Measurements from ENCODE around the gene NLRP3.

The NLRP3 gene

GRCh38 chr1:247442164-247442563, 26.2 kb downstream of the NLRP3 start:
- H3K4me1 Mint-ChIP-seq (ENCODE audit: low read depth): peaks cover 13% of the 10 kb centered on the region
- no peaks in the 10 kb centered on the region for H3K9me3 Mint-ChIP-seq
- no peak overlapping the region for H3K27ac Mint-ChIP-seq
- no peaks in the 10 kb centered on the region for H3K27me3 Mint-ChIP-seq
- H3K4me3 Mint-ChIP-seq: no peak overlapping the region
- peaks cover 63% of the 10 kb centered on the region for H3K36me3 Mint-ChIP-seq (ENCODE audit: low read depth)

DNA sequence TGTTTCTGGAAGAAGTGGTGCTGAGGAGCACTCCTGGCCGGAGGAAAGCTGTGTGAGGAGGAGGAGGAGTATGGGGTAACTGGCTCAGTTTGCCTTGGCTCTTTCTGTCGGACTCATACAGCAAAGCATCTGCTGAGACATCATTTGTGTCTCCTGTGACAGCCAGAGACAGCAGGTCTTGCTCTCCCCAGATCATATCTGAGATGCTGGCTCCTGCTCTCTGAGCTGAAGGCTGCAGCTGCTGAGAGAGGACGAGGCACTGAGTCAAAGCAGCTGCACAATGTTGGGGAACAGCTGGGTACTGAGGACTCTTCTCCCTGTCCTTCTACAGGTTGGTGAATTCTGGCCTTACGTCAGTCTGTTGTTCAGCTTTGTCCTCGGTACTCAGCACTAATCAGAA, 27.7 kb downstream of the NLRP3 start:
- Mint-ChIP-seq H3K9me3 (no peaks in the 10 kb centered on the region), H3K27ac (no peak overlapping the region), H3K27me3 (no peaks in the 10 kb centered on the region), H3K4me3 (no peak overlapping the region), H3K36me3 (ENCODE audit: low read depth) (peaks cover 68% of the 10 kb centered on the region), H3K4me1 (ENCODE audit: low read depth) (peaks cover 13% of the 10 kb centered on the region)

DNA sequence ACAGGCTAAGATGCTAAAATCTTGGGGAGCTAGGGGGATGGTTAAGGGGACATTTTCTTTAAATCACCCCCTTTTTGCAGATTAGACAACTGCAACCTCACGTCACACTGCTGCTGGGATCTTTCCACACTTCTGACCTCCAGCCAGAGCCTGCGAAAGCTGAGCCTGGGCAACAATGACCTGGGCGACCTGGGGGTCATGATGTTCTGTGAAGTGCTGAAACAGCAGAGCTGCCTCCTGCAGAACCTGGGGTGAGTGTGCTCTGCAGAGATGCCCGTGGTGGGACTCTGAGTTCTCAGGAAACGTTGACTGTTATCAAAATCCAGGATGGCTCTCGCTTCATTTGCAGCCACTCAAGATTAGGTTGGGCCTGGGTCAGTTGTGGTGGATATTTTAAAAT, 28.6 kb downstream of the NLRP3 start:
- Mint-ChIP-seq H3K27me3 (no peaks in the 10 kb centered on the region), H3K4me1 (ENCODE audit: low read depth) (peaks cover 10% of the 10 kb centered on the region), H3K4me3 (no peak overlapping the region)

DNA sequence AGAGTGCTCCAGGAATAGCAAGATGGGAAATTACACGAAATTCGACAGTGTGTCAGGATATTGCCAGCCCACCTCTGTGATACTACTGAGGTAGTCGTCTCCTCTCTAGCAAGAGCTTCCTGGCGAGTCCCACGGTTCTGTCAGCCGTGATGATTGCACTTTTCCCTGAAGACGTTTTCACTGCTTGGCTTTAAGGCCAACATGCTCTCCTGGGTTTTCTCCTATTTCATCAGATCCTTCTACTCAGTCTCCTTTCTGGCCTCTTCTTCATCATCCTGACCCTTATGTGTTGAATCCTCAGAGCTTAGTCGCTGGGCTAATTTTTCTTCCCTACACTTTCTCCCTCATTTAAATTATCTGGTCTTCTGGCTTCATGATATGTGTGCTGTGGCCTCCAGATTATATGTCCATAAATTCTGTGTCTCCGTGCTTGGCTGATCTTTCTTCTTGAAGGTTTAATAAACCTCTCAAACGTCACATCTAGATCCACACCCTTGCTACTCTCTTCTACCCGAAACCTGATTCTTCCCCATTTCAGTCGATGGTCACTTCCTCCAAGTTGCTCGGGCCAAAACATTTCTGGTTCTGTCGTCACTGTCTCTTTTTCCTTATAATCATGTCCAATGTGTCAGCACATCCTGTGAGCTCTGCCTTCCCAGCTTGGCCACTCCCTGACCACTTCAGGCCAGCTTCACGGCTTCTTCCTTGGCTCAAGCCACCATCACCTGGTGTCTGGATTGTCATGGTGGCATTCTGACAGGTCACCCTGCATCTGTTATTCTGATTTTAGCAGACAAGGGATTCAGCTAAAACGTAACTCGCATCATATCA, 29.8 kb downstream of the NLRP3 start:
- Mint-ChIP-seq H3K36me3 (ENCODE audit: low read depth) (peaks cover 63% of the 10 kb centered on the region), H3K4me1 (ENCODE audit: low read depth) (peaks cover 1% of the 10 kb centered on the region)

More for the DNA sequence above, 28.6 kb downstream of the NLRP3 start:
- no peak overlapping the region for H3K27ac Mint-ChIP-seq
- peaks cover 65% of the 10 kb centered on the region for H3K36me3 Mint-ChIP-seq (ENCODE audit: low read depth)
- no peaks in the 10 kb centered on the region for H3K9me3 Mint-ChIP-seq

GRCh38 chr1:247447162-247447909, 31.4 kb downstream of the NLRP3 start:
- no peaks in the 10 kb centered on the region for H3K27me3 Mint-ChIP-seq

More for the DNA sequence above, 29.8 kb downstream of the NLRP3 start:
- Mint-ChIP-seq H3K27ac (no peak overlapping the region), H3K4me3 (no peak overlapping the region), H3K27me3 (no peaks in the 10 kb centered on the region), H3K9me3 (no peaks in the 10 kb centered on the region)

GRCh38 chr1:247448107-247448791, 32.3 kb downstream of the NLRP3 start:
- H3K27ac Mint-ChIP-seq: no peak overlapping the region
- H3K4me1 Mint-ChIP-seq (ENCODE audit: low read depth): no peaks in the 10 kb centered on the region
- H3K4me3 Mint-ChIP-seq: no peak overlapping the region
- H3K9me3 Mint-ChIP-seq: no peaks in the 10 kb centered on the region
- peaks cover 55% of the 10 kb centered on the region for H3K36me3 Mint-ChIP-seq (ENCODE audit: low read depth)
- H3K27me3 Mint-ChIP-seq: no peaks in the 10 kb centered on the region

More at GRCh38 chr1:247447162-247447909, 31.4 kb downstream of the NLRP3 start:
- Mint-ChIP-seq H3K4me1 (ENCODE audit: low read depth) (no peaks in the 10 kb centered on the region), H3K9me3 (no peaks in the 10 kb centered on the region), H3K4me3 (no peak overlapping the region), H3K27ac (no peak overlapping the region), H3K36me3 (ENCODE audit: low read depth) (peaks cover 55% of the 10 kb centered on the region)

GRCh38 chr1:247451388-247452010, 35.5 kb downstream of the NLRP3 start:
- Mint-ChIP-seq H3K9me3 (no peaks in the 10 kb centered on the region), H3K4me3 (no peak overlapping the region), H3K27me3 (peaks cover 6% of the 10 kb centered on the region), H3K4me1 (ENCODE audit: low read depth) (no peaks in the 10 kb centered on the region), H3K27ac (no peak overlapping the region), H3K36me3 (ENCODE audit: low read depth) (peaks cover 30% of the 10 kb centered on the region)

GRCh38 chr1:247452447-247453039, 36.6 kb downstream of the NLRP3 start:
- no peak overlapping the region for H3K27ac Mint-ChIP-seq
- H3K4me1 Mint-ChIP-seq (ENCODE audit: low read depth): peaks cover 9% of the 10 kb centered on the region
- peaks cover 9% of the 10 kb centered on the region for H3K27me3 Mint-ChIP-seq
- no peak overlapping the region for H3K4me3 Mint-ChIP-seq
- H3K9me3 Mint-ChIP-seq: no peaks in the 10 kb centered on the region
- H3K36me3 Mint-ChIP-seq (ENCODE audit: low read depth): peaks cover 19% of the 10 kb centered on the region

DNA sequence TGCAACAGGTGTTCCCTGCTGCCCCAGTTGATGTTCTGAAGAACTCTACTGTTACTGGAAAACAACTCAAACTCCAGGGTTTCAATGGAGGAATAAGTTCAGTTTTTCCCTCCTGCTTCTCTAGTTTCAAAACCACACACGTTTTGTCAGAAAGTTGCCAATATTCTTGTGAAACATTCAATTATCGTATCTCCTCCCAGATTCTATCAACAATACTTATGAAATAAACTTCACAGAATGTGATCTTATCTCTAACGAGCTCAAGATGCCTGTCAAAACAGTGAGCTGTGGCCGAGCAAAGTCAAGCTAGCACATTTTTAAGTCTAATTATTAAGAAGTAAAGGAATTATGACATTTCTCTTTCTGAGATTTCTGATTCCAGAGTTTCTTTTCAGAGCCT, 37.3 kb downstream of the NLRP3 start:
- no peak overlapping the region for H3K27ac Mint-ChIP-seq
- peaks cover 12% of the 10 kb centered on the region for H3K27me3 Mint-ChIP-seq
- H3K9me3 Mint-ChIP-seq: no peaks in the 10 kb centered on the region
- peaks cover 15% of the 10 kb centered on the region for H3K4me1 Mint-ChIP-seq (ENCODE audit: low read depth)
- H3K36me3 Mint-ChIP-seq (ENCODE audit: low read depth): peaks cover 15% of the 10 kb centered on the region
- H3K4me3 Mint-ChIP-seq: no peak overlapping the region

- peaks cover 16% of the 10 kb centered on the region for H3K27me3 Mint-ChIP-seq
- no peak overlapping the region for H3K4me3 Mint-ChIP-seq
- peaks cover 15% of the 10 kb centered on the region for H3K4me1 Mint-ChIP-seq (ENCODE audit: low read depth)
- no peak overlapping the region for H3K27ac Mint-ChIP-seq
- H3K36me3 Mint-ChIP-seq (ENCODE audit: low read depth): peaks cover 10% of the 10 kb centered on the region
- H3K9me3 Mint-ChIP-seq: no peaks in the 10 kb centered on the region
Measured at GRCh38 chr1:247453997-247454396, 38.0 kb downstream of the NLRP3 start.

- Mint-ChIP-seq H3K4me1 (ENCODE audit: low read depth) (peaks cover 15% of the 10 kb centered on the region), H3K36me3 (ENCODE audit: low read depth) (peaks cover 1% of the 10 kb centered on the region), H3K27ac (no peak overlapping the region), H3K4me3 (no peak overlapping the region), H3K9me3 (no peaks in the 10 kb centered on the region), H3K27me3 (peaks cover 23% of the 10 kb centered on the region)
Measured at GRCh38 chr1:247456021-247456420, 40.0 kb downstream of the NLRP3 start.

- Mint-ChIP-seq H3K9me3 (no peaks in the 10 kb centered on the region), H3K36me3 (ENCODE audit: low read depth) (no peaks in the 10 kb centered on the region), H3K4me3 (peak overlapping the region; percentile 21), H3K27ac (no peak overlapping the region), H3K4me1 (ENCODE audit: low read depth) (peaks cover 15% of the 10 kb centered on the region), H3K27me3 (peaks cover 27% of the 10 kb centered on the region)
Measured at GRCh38 chr1:247456914-247457639, 41.1 kb downstream of the NLRP3 start.

GRCh38 chr1:247459507-247459906, 43.5 kb downstream of the NLRP3 start:
- peaks cover 39% of the 10 kb centered on the region for H3K27me3 Mint-ChIP-seq
- H3K27ac Mint-ChIP-seq: no peak overlapping the region
- H3K36me3 Mint-ChIP-seq (ENCODE audit: low read depth): no peaks in the 10 kb centered on the region
- no peaks in the 10 kb centered on the region for H3K9me3 Mint-ChIP-seq
- peaks cover 15% of the 10 kb centered on the region for H3K4me1 Mint-ChIP-seq (ENCODE audit: low read depth)
- no peak overlapping the region for H3K4me3 Mint-ChIP-seq

GRCh38 chr1:247465796-247466195, 49.8 kb downstream of the NLRP3 start:
- H3K36me3 Mint-ChIP-seq (ENCODE audit: low read depth): no peaks in the 10 kb centered on the region
- H3K27ac Mint-ChIP-seq: no peak overlapping the region
- H3K4me1 Mint-ChIP-seq (ENCODE audit: low read depth): no peaks in the 10 kb centered on the region
- H3K27me3 Mint-ChIP-seq: peaks cover 21% of the 10 kb centered on the region
- H3K4me3 Mint-ChIP-seq: no peak overlapping the region
- H3K9me3 Mint-ChIP-seq: no peaks in the 10 kb centered on the region

All from stimulated activated naive CD8-positive, alpha-beta T cell treated with anti-CD3 and anti-CD28 coated beads, Interleukin-15, Interleukin-2, amounts not matched to agents 100 ng/mL and 50 ng/mL, for 24 hours (primary cell).